Measurements from ENCODE around the gene HSPA12B. TPM values are rescaled to one million over a fixed set of nuclear protein-coding genes. Genes with fewer than 3 reads are reported as not detected.

The HSPA12B gene
- total and polyA plus RNA-seq, 2 of the 13 experiments (the other 11 are each of a cell fraction or from before 2014, with no cell fraction given): 0.01 TPM; not detected in 1

DNA sequence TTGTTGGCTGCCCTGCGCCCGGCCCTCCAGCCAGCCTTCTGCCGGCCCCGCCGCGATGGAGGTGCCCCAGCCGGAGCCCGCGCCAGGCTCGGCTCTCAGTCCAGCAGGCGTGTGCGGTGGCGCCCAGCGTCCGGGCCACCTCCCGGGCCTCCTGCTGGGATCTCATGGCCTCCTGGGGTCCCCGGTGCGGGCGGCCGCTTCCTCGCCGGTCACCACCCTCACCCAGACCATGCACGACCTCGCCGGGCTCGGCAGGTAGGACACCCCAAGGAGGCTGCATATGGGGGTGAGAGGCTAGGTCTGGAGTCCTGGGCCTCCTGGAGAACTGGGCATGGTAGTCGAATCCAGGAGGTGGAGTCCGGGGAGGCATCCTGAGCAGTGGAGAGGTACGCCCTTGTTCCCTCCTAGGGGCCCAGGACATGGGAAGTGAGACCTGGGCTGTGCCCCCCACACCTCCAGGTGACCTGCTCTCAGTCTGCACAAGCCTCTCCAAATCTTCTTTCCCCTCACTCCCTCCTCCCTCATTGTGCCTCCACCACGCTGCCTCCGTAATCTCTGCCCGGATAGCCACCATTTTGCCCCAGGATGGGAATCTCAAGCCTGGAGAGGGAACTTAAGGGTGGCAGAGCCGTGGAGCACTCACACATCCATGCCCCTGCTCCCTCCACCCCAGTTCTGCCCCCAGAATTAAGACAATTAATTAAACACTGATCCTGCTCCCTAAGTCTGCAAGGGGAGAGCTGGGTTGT is 64.2 kb downstream of the HSPA12B start (continued):
- TF ChIP-seq ZFP41 (CRISPR knock-in tag; IDR thresholded peaks at IDR 0.05; ENCODE audit: borderline replicate concordance) (no peak), MED8 (CRISPR knock-in tag; IDR thresholded peaks at IDR 0.05; ENCODE audit: insufficient replicate concordance) (no peak), MBNL3 (CRISPR knock-in tag; conservative IDR thresholded peaks at IDR 0.05) (no peak), HCFC1 (IDR thresholded peaks at IDR 0.05; ENCODE audit: low read depth, low read length) (no peak), ZNF44 (CRISPR knock-in tag; IDR thresholded peaks at IDR 0.05) (no peak), ZNF253 (CRISPR knock-in tag; IDR thresholded peaks at IDR 0.05; ENCODE audit: borderline replicate concordance) (no peak), ZNF383 (CRISPR knock-in tag; IDR thresholded peaks at IDR 0.05; ENCODE audit: borderline replicate concordance) (no peak), ATF7 (IDR thresholded peaks at IDR 0.05) (no peak), ATF7 (CRISPR knock-in tag; IDR thresholded peaks at IDR 0.05) (no peak), CBX2 (IDR thresholded peaks at IDR 0.05; ENCODE audit: low read depth, low read length) (no peak), CBX2 (CRISPR knock-in tag; IDR thresholded peaks at IDR 0.05; ENCODE audit: low read depth) (no peak), MIER3 (CRISPR knock-in tag; IDR thresholded peaks at IDR 0.05; ENCODE audit: borderline replicate concordance) (no peak), ADNP (CRISPR knock-in tag; IDR thresholded peaks at IDR 0.05) (no peak), TBL1XR1 (IDR thresholded peaks at IDR 0.05; ENCODE audit: borderline replicate concordance, low read length, partially characterized antibody) (no peak), ZNF7 (CRISPR knock-in tag; IDR thresholded peaks at IDR 0.05) (no peak), U2AF1 (optimal IDR thresholded peaks at IDR 0.05; ENCODE audit: low read depth, low read length) (no peak)
- TF ChIP-seq, protein P1, sequence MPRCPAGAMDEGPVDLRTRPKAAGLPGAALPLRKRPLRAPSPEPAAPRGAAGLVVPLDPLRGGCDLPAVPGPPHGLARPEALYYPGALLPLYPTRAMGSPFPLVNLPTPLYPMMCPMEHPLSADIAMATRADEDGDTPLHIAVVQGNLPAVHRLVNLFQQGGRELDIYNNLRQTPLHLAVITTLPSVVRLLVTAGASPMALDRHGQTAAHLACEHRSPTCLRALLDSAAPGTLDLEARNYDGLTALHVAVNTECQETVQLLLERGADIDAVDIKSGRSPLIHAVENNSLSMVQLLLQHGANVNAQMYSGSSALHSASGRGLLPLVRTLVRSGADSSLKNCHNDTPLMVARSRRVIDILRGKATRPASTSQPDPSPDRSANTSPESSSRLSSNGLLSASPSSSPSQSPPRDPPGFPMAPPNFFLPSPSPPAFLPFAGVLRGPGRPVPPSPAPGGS (CRISPR knock-in tag; IDR thresholded peaks at IDR 0.05): no peak
- TF ChIP-seq, protein P2, sequence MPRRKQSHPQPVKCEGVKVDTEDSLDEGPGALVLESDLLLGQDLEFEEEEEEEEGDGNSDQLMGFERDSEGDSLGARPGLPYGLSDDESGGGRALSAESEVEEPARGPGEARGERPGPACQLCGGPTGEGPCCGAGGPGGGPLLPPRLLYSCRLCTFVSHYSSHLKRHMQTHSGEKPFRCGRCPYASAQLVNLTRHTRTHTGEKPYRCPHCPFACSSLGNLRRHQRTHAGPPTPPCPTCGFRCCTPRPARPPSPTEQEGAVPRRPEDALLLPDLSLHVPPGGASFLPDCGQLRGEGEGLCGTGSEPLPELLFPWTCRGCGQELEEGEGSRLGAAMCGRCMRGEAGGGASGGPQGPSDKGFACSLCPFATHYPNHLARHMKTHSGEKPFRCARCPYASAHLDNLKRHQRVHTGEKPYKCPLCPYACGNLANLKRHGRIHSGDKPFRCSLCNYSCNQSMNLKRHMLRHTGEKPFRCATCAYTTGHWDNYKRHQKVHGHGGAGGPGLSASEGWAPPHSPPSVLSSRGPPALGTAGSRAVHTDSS (CRISPR knock-in tag; conservative IDR thresholded peaks at IDR 0.05): peak; percentile 60; the same call in 1 of the 2 replicates
- TF ChIP-seq, protein P3, sequence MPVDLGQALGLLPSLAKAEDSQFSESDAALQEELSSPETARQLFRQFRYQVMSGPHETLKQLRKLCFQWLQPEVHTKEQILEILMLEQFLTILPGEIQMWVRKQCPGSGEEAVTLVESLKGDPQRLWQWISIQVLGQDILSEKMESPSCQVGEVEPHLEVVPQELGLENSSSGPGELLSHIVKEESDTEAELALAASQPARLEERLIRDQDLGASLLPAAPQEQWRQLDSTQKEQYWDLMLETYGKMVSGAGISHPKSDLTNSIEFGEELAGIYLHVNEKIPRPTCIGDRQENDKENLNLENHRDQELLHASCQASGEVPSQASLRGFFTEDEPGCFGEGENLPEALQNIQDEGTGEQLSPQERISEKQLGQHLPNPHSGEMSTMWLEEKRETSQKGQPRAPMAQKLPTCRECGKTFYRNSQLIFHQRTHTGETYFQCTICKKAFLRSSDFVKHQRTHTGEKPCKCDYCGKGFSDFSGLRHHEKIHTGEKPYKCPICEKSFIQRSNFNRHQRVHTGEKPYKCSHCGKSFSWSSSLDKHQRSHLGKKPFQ (CRISPR knock-in tag; IDR thresholded peaks at IDR 0.05; ENCODE audit: insufficient replicate concordance): no peak
- TF ChIP-seq, protein P4, sequence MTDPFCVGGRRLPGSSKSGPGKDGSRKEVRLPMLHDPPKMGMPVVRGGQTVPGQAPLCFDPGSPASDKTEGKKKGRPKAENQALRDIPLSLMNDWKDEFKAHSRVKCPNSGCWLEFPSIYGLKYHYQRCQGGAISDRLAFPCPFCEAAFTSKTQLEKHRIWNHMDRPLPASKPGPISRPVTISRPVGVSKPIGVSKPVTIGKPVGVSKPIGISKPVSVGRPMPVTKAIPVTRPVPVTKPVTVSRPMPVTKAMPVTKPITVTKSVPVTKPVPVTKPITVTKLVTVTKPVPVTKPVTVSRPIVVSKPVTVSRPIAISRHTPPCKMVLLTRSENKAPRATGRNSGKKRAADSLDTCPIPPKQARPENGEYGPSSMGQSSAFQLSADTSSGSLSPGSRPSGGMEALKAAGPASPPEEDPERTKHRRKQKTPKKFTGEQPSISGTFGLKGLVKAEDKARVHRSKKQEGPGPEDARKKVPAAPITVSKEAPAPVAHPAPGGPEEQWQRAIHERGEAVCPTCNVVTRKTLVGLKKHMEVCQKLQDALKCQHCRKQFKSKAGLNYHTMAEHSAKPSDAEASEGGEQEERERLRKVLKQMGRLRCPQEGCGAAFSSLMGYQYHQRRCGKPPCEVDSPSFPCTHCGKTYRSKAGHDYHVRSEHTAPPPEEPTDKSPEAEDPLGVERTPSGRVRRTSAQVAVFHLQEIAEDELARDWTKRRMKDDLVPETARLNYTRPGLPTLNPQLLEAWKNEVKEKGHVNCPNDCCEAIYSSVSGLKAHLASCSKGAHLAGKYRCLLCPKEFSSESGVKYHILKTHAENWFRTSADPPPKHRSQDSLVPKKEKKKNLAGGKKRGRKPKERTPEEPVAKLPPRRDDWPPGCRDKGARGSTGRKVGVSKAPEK (CRISPR knock-in tag; IDR thresholded peaks at IDR 0.05; ENCODE audit: borderline replicate concordance): no peak
- TF ChIP-seq, protein P5, sequence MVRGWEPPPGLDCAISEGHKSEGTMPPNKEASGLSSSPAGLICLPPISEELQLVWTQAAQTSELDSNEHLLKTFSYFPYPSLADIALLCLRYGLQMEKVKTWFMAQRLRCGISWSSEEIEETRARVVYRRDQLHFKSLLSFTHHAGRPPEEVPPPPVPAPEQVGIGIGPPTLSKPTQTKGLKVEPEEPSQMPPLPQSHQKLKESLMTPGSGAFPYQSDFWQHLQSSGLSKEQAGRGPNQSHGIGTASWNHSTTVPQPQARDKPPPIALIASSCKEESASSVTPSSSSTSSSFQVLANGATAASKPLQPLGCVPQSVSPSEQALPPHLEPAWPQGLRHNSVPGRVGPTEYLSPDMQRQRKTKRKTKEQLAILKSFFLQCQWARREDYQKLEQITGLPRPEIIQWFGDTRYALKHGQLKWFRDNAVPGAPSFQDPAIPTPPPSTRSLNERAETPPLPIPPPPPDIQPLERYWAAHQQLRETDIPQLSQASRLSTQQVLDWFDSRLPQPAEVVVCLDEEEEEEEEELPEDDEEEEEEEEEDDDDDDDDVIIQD (CRISPR knock-in tag; IDR thresholded peaks at IDR 0.05; ENCODE audit: low read depth): no peak

Measured in HepG2 (cell line).